ENCODE data around the gene TRIM51G.
"Not testable (repeated sequence)": the region's sequence is repeated elsewhere in the genome, so short reads cannot be mapped to it uniquely, and the experiment has no call there.

The TRIM51G gene, protein sequence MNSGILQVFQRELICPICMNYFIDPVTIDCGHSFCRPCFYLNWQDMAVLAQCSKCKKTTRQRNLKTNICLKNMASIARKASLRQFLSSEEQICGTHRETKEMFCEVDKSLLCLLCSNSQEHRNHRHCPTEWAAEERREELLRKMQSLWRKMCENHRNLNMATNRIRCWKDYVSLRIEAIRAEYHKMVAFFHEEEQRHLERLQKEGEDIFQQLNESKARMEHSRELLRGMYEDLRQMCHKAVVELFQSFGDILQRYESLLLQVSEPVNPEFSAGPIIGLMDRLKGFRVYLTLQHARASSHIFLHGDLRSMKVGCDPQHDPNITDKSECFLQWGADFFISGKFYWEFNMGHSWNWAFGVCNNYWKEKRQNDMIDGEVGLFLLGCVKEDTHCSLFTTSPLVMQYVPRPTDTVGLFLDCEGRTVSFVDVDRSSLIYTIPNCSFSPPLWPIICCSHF

DNA sequence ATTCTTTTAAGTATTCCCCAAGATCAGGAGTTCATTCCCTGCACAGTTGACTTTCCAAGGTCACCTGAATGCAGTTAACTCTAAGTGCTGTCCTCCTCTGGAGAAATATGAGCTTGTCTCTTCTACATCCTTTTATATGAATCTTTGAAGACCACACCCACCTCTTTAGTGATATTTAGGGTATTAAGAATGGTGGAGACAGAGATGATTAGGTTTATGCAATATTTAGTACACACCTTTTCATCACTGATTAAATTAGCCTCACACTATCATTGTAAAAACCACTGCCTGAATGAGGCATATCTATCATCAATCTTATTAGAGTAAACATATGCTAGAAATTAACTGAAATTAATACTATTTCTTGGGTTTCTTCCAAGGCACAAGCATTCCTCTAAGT lies at the start of gene TRIM51G:
Gene TRIM51G, minus strand, starts transcription at position 101 of the 400 bp plus-strand sequence. CDS start 2,190 bp downstream, outside the sequence.
- not testable (repeated sequence) for DNase-seq (ENCODE audit: low read depth, low spot score)

DNA sequence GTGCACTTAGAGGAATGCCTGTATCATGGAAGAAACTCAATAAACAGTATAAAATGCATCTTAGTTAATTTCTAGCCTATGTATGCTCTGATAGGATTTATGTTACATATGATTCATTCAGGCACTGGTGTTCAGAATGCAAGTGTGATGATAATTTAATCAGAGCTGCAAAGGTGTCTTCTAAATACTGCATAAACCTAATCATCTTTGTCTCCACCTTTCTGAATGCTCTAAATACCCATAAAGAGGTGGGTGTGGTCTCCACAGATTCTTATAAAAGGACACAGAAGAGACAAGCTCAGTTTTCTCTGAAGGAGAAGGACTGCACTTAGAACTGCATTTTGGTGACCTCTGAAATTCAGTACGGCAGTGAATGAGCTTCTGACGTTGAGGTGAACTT lies 44.8 kb upstream of the TRIM51G start, which contains the start of gene TRIM49B:
Gene TRIM49B, plus strand, starts transcription at position 301 of the 400 bp plus-strand sequence. CDS start 2,777 bp downstream, outside the sequence.
- not testable (repeated sequence) for DNase-seq (ENCODE audit: low read depth, low spot score)

DNA sequence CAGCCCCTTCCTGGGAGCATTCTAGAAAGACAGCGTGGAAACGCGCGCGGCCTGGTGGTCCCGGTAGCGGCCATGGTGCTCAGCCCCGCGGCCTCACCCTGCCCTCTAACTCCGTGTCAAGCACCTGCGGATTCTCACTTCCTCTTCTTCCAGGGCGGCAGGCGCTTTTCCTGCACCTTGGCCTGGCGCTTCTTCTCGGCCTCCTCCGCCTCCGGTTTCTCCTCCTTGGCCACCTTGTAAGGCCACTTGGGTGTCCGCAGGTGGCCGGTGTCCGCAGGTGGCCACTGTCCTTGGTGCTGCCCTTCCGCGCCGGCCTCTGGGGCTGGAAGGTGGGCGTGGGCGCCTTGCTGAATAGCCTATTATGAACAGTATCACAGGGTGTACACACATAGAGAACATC lies 15.1 kb downstream of the TRIM51G start:
- not testable (repeated sequence) for DNase-seq (ENCODE audit: low read depth, low spot score)

DNA sequence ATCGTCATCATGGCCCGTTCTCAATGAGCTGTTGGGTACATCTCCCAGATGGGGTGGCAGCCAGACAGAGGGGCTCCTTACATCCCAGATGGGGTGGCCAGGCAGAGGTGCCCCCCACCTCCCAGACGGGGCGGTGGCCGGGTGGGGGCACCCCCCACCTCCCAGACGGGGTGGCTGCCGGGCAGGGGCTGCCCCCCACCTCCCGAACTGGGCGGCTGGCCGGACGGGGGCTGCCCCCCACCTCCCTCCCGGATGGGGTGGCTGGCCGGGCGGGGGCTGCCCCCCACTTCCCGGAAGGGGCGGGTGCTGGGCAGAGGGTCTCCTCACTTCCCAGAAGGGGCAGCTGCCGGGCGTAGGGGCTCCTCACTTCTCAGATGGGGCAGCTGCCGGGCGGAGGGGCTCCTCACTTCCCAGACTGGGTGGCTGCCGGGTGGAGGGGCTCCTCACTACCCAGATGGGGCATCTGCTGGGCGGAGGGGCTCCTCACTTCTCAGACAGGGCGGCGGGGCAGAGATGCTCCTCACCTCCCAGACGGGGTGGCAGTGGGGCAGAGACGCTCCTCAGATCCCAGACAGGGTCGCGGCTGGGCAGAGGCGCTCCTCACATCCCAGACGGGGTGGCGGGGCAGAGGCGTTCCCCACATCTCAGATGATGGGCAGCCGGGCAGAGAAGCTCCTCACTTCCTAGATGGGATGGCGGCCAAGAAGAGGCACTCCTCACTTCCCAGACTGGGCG lies 28.2 kb downstream of the TRIM51G start:
- not testable (repeated sequence) for DNase-seq (ENCODE audit: low read depth, low spot score)

DNA sequence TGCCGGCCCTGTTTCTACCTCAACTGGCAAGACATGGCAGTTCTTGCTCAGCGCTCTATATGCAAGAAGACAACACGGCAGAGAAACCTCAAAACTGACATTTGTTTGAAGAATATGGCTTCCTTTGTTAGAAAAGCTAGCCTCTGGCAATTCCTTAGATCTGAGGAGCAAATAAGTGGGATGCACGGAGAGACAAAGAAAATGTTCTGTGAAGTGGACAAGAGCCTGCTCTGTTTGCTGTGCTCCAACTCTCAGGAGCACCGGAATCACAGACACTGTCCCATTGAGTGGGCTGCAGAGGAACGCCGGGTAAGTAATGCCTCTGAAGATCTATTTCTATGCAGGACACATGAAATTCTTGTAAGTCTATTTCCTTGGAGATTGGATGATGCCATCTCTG lies 37.9 kb downstream of the TRIM51G start:
- not testable (repeated sequence) for DNase-seq (ENCODE audit: low read depth, low spot score)
